SK-N-SH (cell line): Measurements from ENCODE around the gene NEK6. TPM values are rescaled to one million over a fixed set of nuclear protein-coding genes. Genes with fewer than 3 reads are reported as not detected.

Experiments
- CTCF ChIA-PET: fragments of 300-600, 350-600 bp; formaldehyde crosslinking; extraction: SDS; loops from one replicate; lab custom pipeline; 2021; lab: Yijun Ruan, JAX
- POLR2A ChIA-PET: fragments of 350-600 bp; sonication (Branson Sonifier 250); formaldehyde crosslinking; extraction: SDS; loops from one replicate; lab custom pipeline; 2020; ENCODE audit warnings: antibody characterized with exemption, inconsistent platforms; lab: Yijun Ruan, JAX
- DNase-seq: peaks from one replicate; pipeline ENCODE4 v3.0.0; 2012
- H2AFZ ChIP-seq: fragments of 200-600 bp; sonication (generic); 2 replicates; pipeline ENCODE4 v1.8.1; 2016; ENCODE audit warnings: antibody characterized with exemption, mild to moderate bottlenecking, low read depth
- H3F3A ChIP-seq: fragments of 200-600 bp; sonication (generic); replicated peaks from 2 replicates; pipeline ENCODE3; 2016; ENCODE audit warnings: antibody characterized with exemption, mild to moderate bottlenecking; ENCODE audit not compliant: insufficient read depth
- H3K27ac ChIP-seq, 2 experiments: fragments of 200-500 bp in 1 of 2; fragments of 200-600 bp in 1 of 2; sonication (Bioruptor generic) in 1 of 2; sonication (generic), shearing (Covaris generic) in 1 of 2; 2 replicates each; pipeline versions ENCODE4 v1.5.1 to v1.6.1; 2014 to 2016; ENCODE audit warnings: low read depth in 2 of 2, inconsistent platforms in 1 of 2, low read length in 1 of 2, mild to moderate bottlenecking in 1 of 2, mixed read lengths in 1 of 2
- H3K27me3 ChIP-seq: fragments of 200-600 bp; sonication (generic), shearing (Covaris generic); 2 replicates; pipeline ENCODE4 v1.6.1; 2016; ENCODE audit warnings: mixed run types; ENCODE audit not compliant: insufficient read depth
- H3K36me3 ChIP-seq, 2 experiments: fragments of 200-500 bp in 1 of 2; fragments of 200-600 bp in 1 of 2; sonication (Bioruptor generic) in 1 of 2; sonication (generic) in 1 of 2; replicated peaks in 1 of 2; 2 replicates each; pipeline versions ENCODE3 to v1.5.1; 2014 to 2016; ENCODE audit warnings: low read length in 1 of 2, mild to moderate bottlenecking in 1 of 2; ENCODE audit not compliant: insufficient read depth in 2 of 2, control insufficient read depth in 1 of 2
- H3K4me1 ChIP-seq, 2 experiments: fragments of 200-500 bp in 1 of 2; fragments of 200-600 bp in 1 of 2; sonication (Bioruptor generic) in 1 of 2; sonication (generic), shearing (Covaris generic) in 1 of 2; 2 replicates each; pipeline versions ENCODE4 v1.5.1 to v1.6.1; 2014 to 2016; ENCODE audit warnings: low read depth in 1 of 2, low read length in 1 of 2, mixed run types in 1 of 2; ENCODE audit not compliant: insufficient read depth in 2 of 2, control insufficient read depth in 1 of 2
- H3K4me2 ChIP-seq: fragments of 200-600 bp; sonication (generic), shearing (Covaris generic); 2 replicates; pipeline ENCODE4 v1.6.1; 2017; ENCODE audit warnings: mixed run types
- H3K4me3 ChIP-seq, 2 experiments: fragments of 200-500 bp in 1 of 2; fragments of 200-600 bp in 1 of 2; sonication (Bioruptor generic) in 1 of 2; sonication (generic), shearing (Covaris generic) in 1 of 2; 2 replicates each; pipeline versions ENCODE4 v1.5.1 to v1.8.1; 2014 to 2016; ENCODE audit warnings: low read depth in 2 of 2, inconsistent platforms in 1 of 2, low read length in 1 of 2, mild to moderate bottlenecking in 1 of 2, mixed read lengths in 1 of 2, moderate library complexity in 1 of 2
- H3K79me2 ChIP-seq: fragments of 200-600 bp; sonication (generic); 2 replicates; pipeline ENCODE4 v1.8.1; 2017; ENCODE audit warnings: mild to moderate bottlenecking; ENCODE audit not compliant: insufficient read depth
- H3K9ac ChIP-seq: fragments of 200-600 bp; sonication (generic); 2 replicates; pipeline ENCODE4 v1.6.1; 2017; ENCODE audit warnings: mixed run types
- H3K9me2 ChIP-seq: fragments of 200-600 bp; sonication (generic); 2 replicates; pipeline ENCODE4 v1.6.1; 2017; ENCODE audit warnings: mixed run types
- H3K9me3 ChIP-seq: fragments of 200-600 bp; sonication (generic); 2 replicates; pipeline ENCODE4 v1.6.1; 2017; ENCODE audit warnings: mixed run types, mild to moderate bottlenecking, moderate library complexity
- H4K20me1 ChIP-seq: fragments of 200-600 bp; sonication (generic); 2 replicates; pipeline ENCODE4 v1.6.1; 2017; ENCODE audit warnings: mild to moderate bottlenecking, mixed run types; ENCODE audit not compliant: insufficient read depth
- CHD2 ChIP-seq: fragments of 150-350 bp; IDR thresholded peaks from 2 replicates; pipeline ENCODE4 v1.6.1; 2018; ENCODE audit warnings: low read length; ENCODE audit not compliant: partially characterized antibody
- ELF1 ChIP-seq: IDR thresholded peaks from 2 replicates; pipeline ENCODE4 v1.4.0; 2012
- EP300 ChIP-seq, 2 experiments: IDR thresholded peaks; 2 replicates each; pipeline versions ENCODE4 v1.4.0 to v1.6.1; 2012; ENCODE audit warnings: borderline replicate concordance in 1 of 2, low read depth in 1 of 2, low read length in 1 of 2
- EZH2phosphoT487 ChIP-seq: fragments of 200-600 bp; sonication (generic); IDR thresholded peaks from 2 replicates; pipeline ENCODE4 v1.6.1; 2017; ENCODE audit warnings: low read depth, mixed run types, mild to moderate bottlenecking, antibody characterized with exemption, moderate library complexity, borderline replicate concordance
- FOXM1 ChIP-seq: IDR thresholded peaks from 2 replicates; pipeline ENCODE4 v1.4.0; 2012; ENCODE audit warnings: low read depth, mild to moderate bottlenecking
- GABPA ChIP-seq: IDR thresholded peaks from 2 replicates; pipeline ENCODE4 v1.4.0; 2012; ENCODE audit warnings: low read depth, mild to moderate bottlenecking
- JUND ChIP-seq: IDR thresholded peaks from 2 replicates; pipeline ENCODE4 v1.4.0; 2012
- MEF2A ChIP-seq: IDR thresholded peaks from 2 replicates; pipeline ENCODE4 v1.4.0; 2012; ENCODE audit warnings: low read depth, borderline replicate concordance
- MXI1 ChIP-seq: IDR thresholded peaks from 2 replicates; pipeline ENCODE4 v1.6.1; 2012; ENCODE audit warnings: mild to moderate bottlenecking, low read depth, low read length, improper control_type of control experiment
- NFIC ChIP-seq: IDR thresholded peaks from 2 replicates; pipeline ENCODE4 v1.4.0; 2012; ENCODE audit warnings: borderline replicate concordance
- POLR2AphosphoS5 ChIP-seq: IDR thresholded peaks from 2 replicates; pipeline ENCODE4 v1.6.1; 2012; ENCODE audit warnings: low read depth, low read length
- RCOR1 ChIP-seq: fragments of 150-350 bp; IDR thresholded peaks from 2 replicates; pipeline ENCODE4 v1.6.1; 2017; ENCODE audit warnings: antibody characterized with exemption, low read length
- RFX5 ChIP-seq: IDR thresholded peaks from 2 replicates; pipeline ENCODE4 v1.6.1; 2012; ENCODE audit warnings: mild to moderate bottlenecking, improper control_type of control experiment, low read length
- RXRA ChIP-seq: IDR thresholded peaks from 2 replicates; pipeline ENCODE4 v1.4.0; 2012; ENCODE audit warnings: low read depth, mild to moderate bottlenecking, borderline replicate concordance
- SIN3A ChIP-seq: IDR thresholded peaks from 2 replicates; pipeline ENCODE4 v1.6.1; 2012; ENCODE audit warnings: low read depth, mild to moderate bottlenecking, low read length, moderate library complexity, borderline replicate concordance
- SMC3 ChIP-seq: IDR thresholded peaks from 2 replicates; pipeline ENCODE4 v1.6.1; 2012; ENCODE audit warnings: low read depth, low read length, improper control_type of control experiment
- TAF1 ChIP-seq: IDR thresholded peaks from 2 replicates; pipeline ENCODE4 v1.6.1; 2012; ENCODE audit warnings: low read depth, mild to moderate bottlenecking, low read length, moderate library complexity, borderline replicate concordance
- TEAD4 ChIP-seq: IDR thresholded peaks from 2 replicates; pipeline ENCODE4 v1.4.0; 2012; ENCODE audit warnings: mild to moderate bottlenecking, borderline replicate concordance; ENCODE audit not compliant: insufficient read depth
- USF1 ChIP-seq: IDR thresholded peaks from 2 replicates; pipeline ENCODE4 v1.4.0; 2012; ENCODE audit warnings: low read depth, borderline replicate concordance
- USF2 ChIP-seq: fragments of 150-350 bp; IDR thresholded peaks from 2 replicates; pipeline ENCODE4 v1.6.1; 2017; ENCODE audit warnings: antibody characterized with exemption, low read length, low read depth, borderline replicate concordance
- YY1 ChIP-seq: IDR thresholded peaks from 2 replicates; pipeline ENCODE4 v1.4.0; 2012; ENCODE audit warnings: low read depth, mild to moderate bottlenecking
- ZBTB33 ChIP-seq: IDR thresholded peaks from 2 replicates; pipeline ENCODE4 v1.4.0; 2012; ENCODE audit warnings: low read depth, borderline replicate concordance
- WGBS: methylation state at CpG from one replicate; pipeline ENCODE4 v1.1.6; 2017; ENCODE audit warnings: low lambda C conversion rate; 5-methylcytosine and 5-hydroxymethylcytosine counted together
- polyA plus RNA-seq, 3 experiments: library from polyadenylated mRNA; depleted of rRNA; stranded (reverse); fragments of >200 nt; gene quantifications; 2 replicates each; pipeline ENCODE4 v1.2.3, GENCODE V29; 2012
- TF ChIP-seq, protein P1 (sequence below): IDR thresholded peaks from 2 replicates; pipeline ENCODE4; 2012
- TF ChIP-seq, protein P2 (sequence below): fragments of 150-350 bp; IDR thresholded peaks from 2 replicates; pipeline ENCODE4 v1.6.1; 2016; ENCODE audit warnings: mild to moderate bottlenecking, low read depth, low read length

Gene NEK6
- polyA plus RNA-seq, 1 of the 3 experiments (the other 2 are of a cell fraction): 89.8 TPM

GRCh38 chr9:124262649-124262972 lies 4.9 kb downstream of the NEK6 start:
- DNase-seq: no peak

DNA sequence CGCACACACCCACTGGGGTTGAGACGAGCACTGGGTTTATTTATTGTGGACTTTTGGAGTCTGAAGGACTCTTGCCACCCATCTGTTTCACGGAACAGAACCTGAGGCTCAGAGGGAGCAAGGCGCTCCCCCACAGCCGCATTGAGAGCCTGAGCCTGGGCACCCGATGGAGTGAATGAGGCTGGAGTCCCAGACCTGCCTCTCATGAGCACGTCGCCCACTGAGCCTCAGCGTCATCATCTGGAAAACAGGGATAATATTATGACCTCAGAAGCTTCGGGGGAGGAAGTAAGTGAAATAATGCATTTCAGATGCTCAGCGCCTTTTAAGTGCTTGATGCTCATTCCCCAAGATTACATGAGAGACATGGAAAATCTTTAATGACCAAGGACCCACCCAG lies 5.5 kb downstream of the NEK6 start:
- WGBS: 90% methylated on average over 11 of the region's 11 CpGs
- H3K36me3 ChIP-seq: peaks cover 6 to 12% of the 10 kb centered on the region in 2 experiments
- TF ChIP-seq, protein P1, sequence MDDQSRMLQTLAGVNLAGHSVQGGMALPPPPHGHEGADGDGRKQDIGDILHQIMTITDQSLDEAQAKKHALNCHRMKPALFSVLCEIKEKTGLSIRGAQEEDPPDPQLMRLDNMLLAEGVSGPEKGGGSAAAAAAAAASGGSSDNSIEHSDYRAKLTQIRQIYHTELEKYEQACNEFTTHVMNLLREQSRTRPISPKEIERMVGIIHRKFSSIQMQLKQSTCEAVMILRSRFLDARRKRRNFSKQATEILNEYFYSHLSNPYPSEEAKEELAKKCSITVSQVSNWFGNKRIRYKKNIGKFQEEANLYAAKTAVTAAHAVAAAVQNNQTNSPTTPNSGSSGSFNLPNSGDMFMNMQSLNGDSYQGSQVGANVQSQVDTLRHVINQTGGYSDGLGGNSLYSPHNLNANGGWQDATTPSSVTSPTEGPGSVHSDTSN: no peak
- TF ChIP-seq EZH2phosphoT487 (no peak), MEF2A (no peak), EP300 (IDR thresholded peaks at IDR 0.05; ENCODE audit: borderline replicate concordance in 1 of 2, low read depth in 1 of 2, low read length in 1 of 2) (no peak), ZBTB33 (no peak), USF1 (no peak), MXI1 (no peak), TEAD4 (no peak), ELF1 (no peak), SIN3A (no peak), RXRA (no peak), TAF1 (no peak), CHD2 (no peak), FOXM1 (no peak), JUND (no peak), POLR2AphosphoS5 (no peak), USF2 (no peak)
- TF ChIP-seq, protein P2, sequence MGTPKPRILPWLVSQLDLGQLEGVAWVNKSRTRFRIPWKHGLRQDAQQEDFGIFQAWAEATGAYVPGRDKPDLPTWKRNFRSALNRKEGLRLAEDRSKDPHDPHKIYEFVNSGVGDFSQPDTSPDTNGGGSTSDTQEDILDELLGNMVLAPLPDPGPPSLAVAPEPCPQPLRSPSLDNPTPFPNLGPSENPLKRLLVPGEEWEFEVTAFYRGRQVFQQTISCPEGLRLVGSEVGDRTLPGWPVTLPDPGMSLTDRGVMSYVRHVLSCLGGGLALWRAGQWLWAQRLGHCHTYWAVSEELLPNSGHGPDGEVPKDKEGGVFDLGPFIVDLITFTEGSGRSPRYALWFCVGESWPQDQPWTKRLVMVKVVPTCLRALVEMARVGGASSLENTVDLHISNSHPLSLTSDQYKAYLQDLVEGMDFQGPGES: no peak

More at GRCh38 chr9:124262649-124262972, 4.9 kb downstream of the NEK6 start:
- H3K9me2 ChIP-seq: no peaks in the 10 kb centered on the region
- POLR2A ChIA-PET: no interaction called here
- CTCF ChIA-PET: interaction anchor here (1.0 kb wide), 1 partner anchor 135 kb away, joined by 3 read pairs; no protein-coding TSS in a partner anchor
- H3K4me3 ChIP-seq: no peak overlapping the region
- peaks cover 19 to 38% of the 10 kb centered on the region in 2 experiments for H3K4me1 ChIP-seq
- 90% methylated on average over 5 of the region's 5 CpGs for WGBS
- no peaks in the 10 kb centered on the region for H3K27me3 ChIP-seq
- TF ChIP-seq GABPA (no peak), RFX5 (no peak), TAF1 (no peak), RCOR1 (no peak), NFIC (no peak), MEF2A (no peak), CHD2 (no peak), TEAD4 (no peak), YY1 (no peak), POLR2AphosphoS5 (no peak), SMC3 (no peak), FOXM1 (no peak)
- H4K20me1 ChIP-seq: peaks cover 19% of the 10 kb centered on the region; the same call in 1 of the 2 replicates
- H3K36me3 ChIP-seq: peaks cover 6 to 12% of the 10 kb centered on the region in 2 experiments
- H3K79me2 ChIP-seq: peaks cover 94% of the 10 kb centered on the region
- H3K4me2 ChIP-seq: peak overlapping the region; percentile 95
- peak overlapping the region in 1 of 2 experiments; percentile 92; a peak in 2 of 4 replicates for H3K27ac ChIP-seq
- H3K9me3 ChIP-seq: no peaks in the 10 kb centered on the region
- H2AFZ ChIP-seq: no peak overlapping the region
- peaks cover 57% of the 10 kb centered on the region for H3F3A ChIP-seq
- peak overlapping the region; percentile 41; the same call in 1 of the 2 replicates for H3K9ac ChIP-seq

More for the DNA sequence above, 5.5 kb downstream of the NEK6 start:
- H2AFZ ChIP-seq: no peak overlapping the region
- 0 out of 2 replicates have a peak overlapping the region, but pooled peaks have one; percentile 95 for H3K4me2 ChIP-seq
- H3K4me1 ChIP-seq: peaks cover 22 to 38% of the 10 kb centered on the region in 2 experiments
- POLR2A ChIA-PET: no interaction called here
- H3K4me3 ChIP-seq: no peak overlapping the region
- peaks cover 98% of the 10 kb centered on the region for H3K79me2 ChIP-seq
- CTCF ChIA-PET: no interaction called here
- no peak overlapping the region for H3K27ac ChIP-seq
- H3K9ac ChIP-seq: no peak overlapping the region
- H3K9me2 ChIP-seq: no peaks in the 10 kb centered on the region
- H4K20me1 ChIP-seq: peaks cover 19% of the 10 kb centered on the region; the same call in 1 of the 2 replicates
- no peaks in the 10 kb centered on the region for H3K9me3 ChIP-seq
- H3F3A ChIP-seq: peaks cover 62% of the 10 kb centered on the region
- no peak for DNase-seq
- no peaks in the 10 kb centered on the region for H3K27me3 ChIP-seq
